Mesothelial cell of epicardium (in vitro differentiated cells): ENCODE measurements around the gene PTPRK. TPM values are rescaled to one million over a fixed set of nuclear protein-coding genes. Genes with fewer than 3 reads are reported as not detected.

Experiments used
- DNase-seq, 2 experiments: peaks; one replicate each; pipeline ENCODE4 v3.0.0; 2021; ENCODE audit warnings: low spot score in 2 of 2; ENCODE audit not compliant: unreplicated experiment in 2 of 2
- H3K27ac Mint-ChIP-seq: 2 replicates; pipeline ENCODE4 v1.8.0; 2021; ENCODE audit warnings: mixed read lengths
- H3K27me3 Mint-ChIP-seq: 2 replicates; pipeline ENCODE4 v1.8.0; 2021; ENCODE audit warnings: low read depth, mixed read lengths
- H3K36me3 Mint-ChIP-seq: 2 replicates; pipeline ENCODE4 v1.8.0; 2021; ENCODE audit warnings: mixed read lengths
- H3K4me1 Mint-ChIP-seq: 2 replicates; pipeline ENCODE4 v1.8.0; 2021; ENCODE audit warnings: mixed read lengths
- H3K4me3 Mint-ChIP-seq: 2 replicates; pipeline ENCODE4 v1.8.0; 2021; ENCODE audit warnings: mild to moderate bottlenecking, moderate library complexity, mixed read lengths
- H3K9me3 Mint-ChIP-seq: 2 replicates; pipeline ENCODE4 v1.8.0; 2021; ENCODE audit warnings: mixed read lengths
- CTCF ChIP-seq: fragments of 200-600 bp; sonication (generic); IDR thresholded peaks from one replicate; pipeline ENCODE4 v1.5.0; 2021; ENCODE audit warnings: antibody characterized with exemption; ENCODE audit not compliant: unreplicated experiment
- total RNA-seq: library from RNA; stranded (reverse); gene quantifications from 3 replicates; pipeline ENCODE4 v1.2.1, GENCODE V29; 2021

PTPRK gene
- total RNA-seq, 1 donor from 2014 or later, result 93.7 TPM

GRCh38 chr6:128025478-128025877, 494.9 kb downstream of the PTPRK start:
- Mint-ChIP-seq H3K27me3 (no peaks in the 10 kb centered on the region), H3K27ac (no peak overlapping the region), H3K9me3 (no peaks in the 10 kb centered on the region), H3K4me3 (no peak overlapping the region), H3K36me3 (no peaks in the 10 kb centered on the region), H3K4me1 (peaks cover 2% of the 10 kb centered on the region)
- no peak for TF ChIP-seq CTCF
- DNase-seq, result no peak

GRCh38 chr6:128024969-128025368, 495.4 kb downstream of the PTPRK start:
- H3K27me3 Mint-ChIP-seq, result no peaks in the 10 kb centered on the region

GRCh38 chr6:128024046-128024445, 496.4 kb downstream of the PTPRK start:
- H3K4me3 Mint-ChIP-seq, result no peak overlapping the region
- H3K36me3 Mint-ChIP-seq, result no peaks in the 10 kb centered on the region
- TF ChIP-seq CTCF, result no peak
- H3K27ac Mint-ChIP-seq, result no peak overlapping the region
- DNase-seq, result no peak
- no peaks in the 10 kb centered on the region for H3K4me1 Mint-ChIP-seq
- H3K9me3 Mint-ChIP-seq, result no peaks in the 10 kb centered on the region
- H3K27me3 Mint-ChIP-seq, result no peaks in the 10 kb centered on the region

More at GRCh38 chr6:128024969-128025368, 495.4 kb downstream of the PTPRK start:
- Mint-ChIP-seq H3K27ac (no peak overlapping the region), H3K9me3 (no peaks in the 10 kb centered on the region), H3K4me1 (no peaks in the 10 kb centered on the region), H3K36me3 (no peaks in the 10 kb centered on the region), H3K4me3 (no peak overlapping the region)
- no peak for DNase-seq
- TF ChIP-seq CTCF, result no peak

GRCh38 chr6:128018821-128019220, 501.6 kb downstream of the PTPRK start:
- no peak for TF ChIP-seq CTCF
- Mint-ChIP-seq H3K4me3 (no peak overlapping the region), H3K4me1 (no peaks in the 10 kb centered on the region)

GRCh38 chr6:128017288-128017687, 503.1 kb downstream of the PTPRK start:
- H3K27ac Mint-ChIP-seq, result no peak overlapping the region
- no peaks in the 10 kb centered on the region for H3K36me3 Mint-ChIP-seq
- TF ChIP-seq CTCF, result no peak
- H3K27me3 Mint-ChIP-seq, result no peaks in the 10 kb centered on the region
- H3K4me1 Mint-ChIP-seq, result no peaks in the 10 kb centered on the region
- no peak overlapping the region for H3K4me3 Mint-ChIP-seq
- no peaks in the 10 kb centered on the region for H3K9me3 Mint-ChIP-seq
- no peak for DNase-seq

More at GRCh38 chr6:128018821-128019220, 501.6 kb downstream of the PTPRK start:
- Mint-ChIP-seq H3K27me3 (no peaks in the 10 kb centered on the region), H3K36me3 (no peaks in the 10 kb centered on the region), H3K27ac (no peak overlapping the region), H3K9me3 (no peaks in the 10 kb centered on the region)
- no peak for DNase-seq

- Mint-ChIP-seq H3K36me3 (peaks cover 10% of the 10 kb centered on the region), H3K9me3 (no peaks in the 10 kb centered on the region), H3K4me3 (no peak overlapping the region), H3K27ac (no peak overlapping the region), H3K4me1 (no peaks in the 10 kb centered on the region), H3K27me3 (no peaks in the 10 kb centered on the region)
- no peak for DNase-seq
- no peak for TF ChIP-seq CTCF
Observed at GRCh38 chr6:128007658-128008057, 512.7 kb downstream of the PTPRK start.
